ENCODE measurements around the gene ACTL10. TPM values are rescaled to one million over a fixed set of nuclear protein-coding genes. Genes with fewer than 3 reads are reported as not detected.

The ACTL10 gene
- total RNA-seq, 1 donor from 2014 or later = 3.1 TPM

Other genes with a start within 250 kb of the ACTL10 start
- 1.3 and 1.4 TPM in 2 replicates for gene SNTA1, start 223.2 kb upstream of the ACTL10 start, total RNA-seq
- gene CBFA2T2, start 176.8 kb upstream of the ACTL10 start, total RNA-seq = 18.9 and 19.4 TPM in 2 replicates
- gene C20orf144, start 4.6 kb upstream of the ACTL10 start, total RNA-seq = 0.29 and 0.61 TPM in 2 replicates
- 54.1 and 56.6 TPM in 2 replicates for gene NECAB3, start 7.5 kb downstream of the ACTL10 start, total RNA-seq
- gene E2F1, start 19.4 kb downstream of the ACTL10 start, total RNA-seq = 72.3 and 73.3 TPM in 2 replicates
- 12.4 and 14.3 TPM in 2 replicates for gene PXMP4, start 53.4 kb downstream of the ACTL10 start, total RNA-seq
- 7.0 and 7.4 TPM in 2 replicates for gene ZNF341, start 65.1 kb downstream of the ACTL10 start, total RNA-seq
- gene CHMP4B, start 144.4 kb downstream of the ACTL10 start, total RNA-seq = 78.0 and 84.5 TPM in 2 replicates

All from T-helper 1 cell treated with Interleukin-12 subunit alpha and Interleukin-12 subunit beta and Interleukin-4 antibody, amounts not matched to agents 30 ng/mL and 1 ng/mL, for 36 hours (primary cell).